Mesenchymal stem cell (in vitro differentiated cells and primary cell): ENCODE results near the gene PARD3.
A peak's percentile ranks its signal among the peaks of the same experiment; 100 is the strongest.

Source experiments
- DNase-seq: peaks from one replicate; pipeline ENCODE4 v3.0.0-alpha.2; 2013
- H2AFZ ChIP-seq: one replicate; pipeline ENCODE4 v1.6.1; 2013; ENCODE audit warnings: low read depth, mild to moderate bottlenecking, control low read depth, inconsistent platforms, low read length, moderate library complexity
- H2AK5ac ChIP-seq: 2 replicates; pipeline ENCODE4 v1.6.1; 2013; ENCODE audit warnings: low read length, moderate library complexity, mild to moderate bottlenecking, inconsistent platforms; ENCODE audit not compliant: severe bottlenecking
- H2BK120ac ChIP-seq: one replicate; pipeline ENCODE4 v1.6.1; 2013; ENCODE audit warnings: low read depth, mild to moderate bottlenecking, inconsistent platforms, low read length, moderate library complexity
- H2BK12ac ChIP-seq, 2 experiments: one replicate each; pipeline ENCODE4 v1.6.1; 2013; ENCODE audit warnings: inconsistent platforms in 2 of 2, low read length in 2 of 2, mild to moderate bottlenecking in 2 of 2, moderate library complexity in 2 of 2, control low read depth in 1 of 2
- H2BK15ac ChIP-seq: one replicate; pipeline ENCODE4 v1.6.1; 2013; ENCODE audit warnings: mild to moderate bottlenecking, low read depth, inconsistent platforms; ENCODE audit not compliant: poor library complexity, severe bottlenecking
- H2BK5ac ChIP-seq: 2 replicates; pipeline ENCODE4 v1.6.1; 2013; ENCODE audit warnings: low read depth, mild to moderate bottlenecking, low read length, control low read depth, inconsistent platforms; ENCODE audit not compliant: poor library complexity, severe bottlenecking
- H3K14ac ChIP-seq, 2 experiments: one replicate each; pipeline ENCODE4 v1.6.1; 2013; ENCODE audit warnings: inconsistent platforms in 2 of 2, low read length in 2 of 2, control low read depth in 1 of 2, mild to moderate bottlenecking in 1 of 2, moderate library complexity in 1 of 2
- H3K18ac ChIP-seq, 2 experiments: one replicate each; pipeline ENCODE4 v1.6.1; 2013; ENCODE audit warnings: inconsistent platforms in 2 of 2, low read length in 2 of 2, control low read depth in 1 of 2, low read depth in 1 of 2, mild to moderate bottlenecking in 1 of 2
- H3K23ac ChIP-seq, 2 experiments: one replicate each; pipeline ENCODE4 v1.6.1; 2013; ENCODE audit warnings: inconsistent platforms in 2 of 2, low read length in 2 of 2, mild to moderate bottlenecking in 2 of 2, moderate library complexity in 2 of 2, control low read depth in 1 of 2
- H3K27ac ChIP-seq: 2 replicates; pipeline ENCODE4 v1.5.1; 2013; ENCODE audit warnings: mild to moderate bottlenecking, moderate library complexity, low read length, control low read depth, inconsistent platforms; ENCODE audit not compliant: poor library complexity, severe bottlenecking
- H3K27me3 ChIP-seq, 2 experiments: 2 replicates each; pipeline versions ENCODE4 v1.6.1 to v1.7.0; 2013; ENCODE audit warnings: low read length in 2 of 2, mild to moderate bottlenecking in 2 of 2, moderate library complexity in 2 of 2, control low read depth in 1 of 2, inconsistent platforms in 1 of 2; ENCODE audit not compliant: control insufficient read depth in 1 of 2, insufficient read depth in 1 of 2
- H3K36me3 ChIP-seq, 2 experiments: 2 replicates each; pipeline versions ENCODE4 v1.6.1 to v1.7.0; 2013; ENCODE audit warnings: low read length in 2 of 2, control low read depth in 1 of 2, inconsistent platforms in 1 of 2, low read depth in 1 of 2, mild to moderate bottlenecking in 1 of 2; ENCODE audit not compliant: insufficient read depth in 2 of 2, control insufficient read depth in 1 of 2
- H3K4ac ChIP-seq, 2 experiments: one replicate each; pipeline ENCODE4 v1.6.1; 2013; ENCODE audit warnings: inconsistent platforms in 2 of 2, low read length in 2 of 2, mild to moderate bottlenecking in 2 of 2, moderate library complexity in 2 of 2, control low read depth in 1 of 2, low read depth in 1 of 2
- H3K4me1 ChIP-seq: 2 replicates; pipeline ENCODE4 v1.6.1; 2013; ENCODE audit warnings: low read depth, low read length, control low read depth; ENCODE audit not compliant: control insufficient read depth, insufficient read depth
- H3K4me2 ChIP-seq: 2 replicates; pipeline ENCODE4 v1.6.1; 2013; ENCODE audit warnings: low read length, mild to moderate bottlenecking, inconsistent platforms; ENCODE audit not compliant: poor library complexity, severe bottlenecking
- H3K4me3 ChIP-seq, 2 experiments: 2 replicates each; pipeline versions ENCODE4 v1.5.1 to v1.7.0; 2013; ENCODE audit warnings: low read length in 2 of 2, mild to moderate bottlenecking in 2 of 2, control low read depth in 1 of 2, low read depth in 1 of 2; ENCODE audit not compliant: insufficient read depth in 1 of 2
- H3K79me1 ChIP-seq: replicated peaks from 2 replicates; pipeline ENCODE4 v1.6.1; 2013; ENCODE audit warnings: mild to moderate bottlenecking, control low read depth, low read length, inconsistent platforms; ENCODE audit not compliant: poor library complexity, severe bottlenecking
- H3K9ac ChIP-seq: 2 replicates; pipeline ENCODE4 v1.7.0; 2013; ENCODE audit warnings: mild to moderate bottlenecking, low read length, moderate library complexity
- H3K9me3 ChIP-seq: 2 replicates; pipeline ENCODE4 v1.7.0; 2013; ENCODE audit warnings: mild to moderate bottlenecking, low read length; ENCODE audit not compliant: control insufficient read depth
- H4K8ac ChIP-seq: one replicate; pipeline ENCODE4 v1.6.1; 2013; ENCODE audit warnings: inconsistent platforms, mild to moderate bottlenecking, low read length, moderate library complexity
- H4K91ac ChIP-seq: one replicate; pipeline ENCODE4 v1.6.1; 2013; ENCODE audit warnings: mild to moderate bottlenecking, low read length, inconsistent platforms
- WGBS: methylation state at CpG from one replicate; pipeline ENCODE4 v1.1.7; 2013; ENCODE audit warnings: mixed read lengths; 5-methylcytosine and 5-hydroxymethylcytosine counted together

Gene PARD3

GRCh38 chr10:34148305-34148657 lies 666.8 kb downstream of the PARD3 start:
- Histone ChIP-seq H3K79me1 (peaks cover 7% of the 10 kb centered on the region), H2AFZ (no peak overlapping the region), H3K36me3 (peaks cover 0 to 3% of the 10 kb centered on the region in 2 experiments), H2BK120ac (no peak overlapping the region), H3K9me3 (no peaks in the 10 kb centered on the region), H4K91ac (no peak overlapping the region), H2BK15ac (no peak overlapping the region), H2BK12ac (no peak overlapping the region), H3K23ac (no peak overlapping the region), H3K9ac (no peak overlapping the region), H2BK5ac (no peak overlapping the region), H4K8ac (no peak overlapping the region), H3K27me3 (no peaks in the 10 kb centered on the region), H3K4me1 (no peaks in the 10 kb centered on the region), H3K4ac (no peak overlapping the region), H2AK5ac (no peak overlapping the region), H3K18ac (no peak overlapping the region), H3K14ac (no peak overlapping the region), H3K4me3 (no peak overlapping the region), H3K27ac (no peak overlapping the region), H3K4me2 (no peak overlapping the region)
- 100% methylated on average over 3 of the region's 3 CpGs for WGBS
- DNase-seq = no peak

GRCh38 chr10:34147641-34148304 lies 667.3 kb downstream of the PARD3 start:
- no peak overlapping the region for H3K4ac ChIP-seq
- H2AK5ac ChIP-seq = no peak overlapping the region
- DNase-seq = no peak
- H2AFZ ChIP-seq = no peak overlapping the region
- H3K36me3 ChIP-seq = peaks cover 0 to 3% of the 10 kb centered on the region in 2 experiments
- WGBS = 86% methylated on average over 4 of the region's 4 CpGs
- H3K14ac ChIP-seq = no peak overlapping the region
- no peak overlapping the region for H2BK5ac ChIP-seq
- no peaks in the 10 kb centered on the region for H3K4me1 ChIP-seq
- H3K9ac ChIP-seq = no peak overlapping the region
- H3K18ac ChIP-seq = no peak overlapping the region
- no peak overlapping the region for H2BK120ac ChIP-seq
- peaks cover 4% of the 10 kb centered on the region for H3K79me1 ChIP-seq
- no peaks in the 10 kb centered on the region for H3K27me3 ChIP-seq
- H3K23ac ChIP-seq = no peak overlapping the region
- H2BK12ac ChIP-seq = no peak overlapping the region
- H3K4me2 ChIP-seq = no peak overlapping the region
- no peak overlapping the region for H4K91ac ChIP-seq
- H4K8ac ChIP-seq = no peak overlapping the region
- no peak overlapping the region for H3K4me3 ChIP-seq
- H2BK15ac ChIP-seq = no peak overlapping the region
- H3K27ac ChIP-seq = no peak overlapping the region
- no peaks in the 10 kb centered on the region for H3K9me3 ChIP-seq

GRCh38 chr10:34145715-34146114 lies 669.4 kb downstream of the PARD3 start:
- Histone ChIP-seq H4K91ac (no peak overlapping the region), H2AFZ (no peak overlapping the region), H2BK5ac (no peak overlapping the region), H3K9ac (no peak overlapping the region), H3K23ac (no peak overlapping the region), H3K14ac (no peak overlapping the region), H3K79me1 (peaks cover 7% of the 10 kb centered on the region), H3K36me3 (peaks cover 0 to 3% of the 10 kb centered on the region in 2 experiments), H3K4ac (no peak overlapping the region), H2BK15ac (no peak overlapping the region), H3K4me2 (no peak overlapping the region), H3K9me3 (no peaks in the 10 kb centered on the region), H3K18ac (no peak overlapping the region), H3K27me3 (no peaks in the 10 kb centered on the region), H2BK12ac (no peak overlapping the region), H4K8ac (peak overlapping the region; percentile 64), H3K4me3 (no peak overlapping the region), H3K27ac (peak overlapping the region; percentile 35), H3K4me1 (no peaks in the 10 kb centered on the region), H2AK5ac (no peak overlapping the region), H2BK120ac (no peak overlapping the region)
- WGBS = 80% methylated on average over 1 of the region's 3 CpGs
- DNase-seq = peak; percentile 18

- Histone ChIP-seq H2BK120ac (no peak overlapping the region), H3K27ac (no peak overlapping the region), H3K9me3 (no peaks in the 10 kb centered on the region), H2BK5ac (no peak overlapping the region), H2BK15ac (no peak overlapping the region), H3K27me3 (no peaks in the 10 kb centered on the region), H2BK12ac (no peak overlapping the region), H2AFZ (no peak overlapping the region), H3K23ac (no peak overlapping the region), H3K14ac (no peak overlapping the region), H3K36me3 (no peaks in the 10 kb centered on the region), H3K4ac (no peak overlapping the region), H2AK5ac (no peak overlapping the region), H3K4me2 (no peak overlapping the region), H3K4me3 (no peak overlapping the region), H3K18ac (no peak overlapping the region), H4K91ac (no peak overlapping the region), H3K9ac (no peak overlapping the region), H3K4me1 (no peaks in the 10 kb centered on the region), H4K8ac (no peak overlapping the region), H3K79me1 (peaks cover 5% of the 10 kb centered on the region)
- no peak for DNase-seq
- WGBS = 100% methylated on average over 2 of the region's 2 CpGs
Observed at GRCh38 chr10:34143466-34143865, 671.6 kb downstream of the PARD3 start.
